HG03457 (cell line): ENCODE measurements around the gene HIBCH.
A peak's percentile ranks its signal among the peaks of the same experiment; 100 is the strongest.
"Not testable (repeated sequence)": the region's sequence is repeated elsewhere in the genome, so short reads cannot be mapped to it uniquely, and the experiment has no call there.

ENCODE experiments used
- ATAC-seq: cut with Tn5 transposase; IDR thresholded peaks from one replicate; pipeline ENCODE4 v1.9.1; 2021; ENCODE audit warnings: moderate number of reproducible peaks; ENCODE audit not compliant: unreplicated experiment

The HIBCH gene

GRCh38 chr2:190343536-190344275 lies 24.1 kb upstream of the HIBCH start, which contains the start of gene INPP1:
INPP1 (plus strand) TSS chr2:190343589; CDS start chr2:190360103, 16,514 bp downstream.
- peak; percentile 44 for ATAC-seq

GRCh38 chr2:190343089-190343535 lies 23.5 kb upstream of the HIBCH start:
- ATAC-seq = peak; percentile 18

- ATAC-seq = no peak
These were observed 23.0 kb upstream of the HIBCH start for GRCh38 chr2:190342611-190343010.

- no peak for ATAC-seq
These were observed 20.7 kb upstream of the HIBCH start for GRCh38 chr2:190340369-190340768.

- ATAC-seq = no peak
These were observed 19.8 kb upstream of the HIBCH start for GRCh38 chr2:190339394-190339793.

GRCh38 chr2:190338453-190338852 lies 18.8 kb upstream of the HIBCH start:
- no peak for ATAC-seq

GRCh38 chr2:190336420-190336819 lies 16.8 kb upstream of the HIBCH start:
- no peak for ATAC-seq

GRCh38 chr2:190335584-190335983 lies 16.0 kb upstream of the HIBCH start:
- not testable (repeated sequence) for ATAC-seq

- ATAC-seq = no peak
These were observed 15.6 kb upstream of the HIBCH start for GRCh38 chr2:190335225-190335559.

GRCh38 chr2:190334479-190335224 lies 15.0 kb upstream of the HIBCH start:
- no peak for ATAC-seq

GRCh38 chr2:190333928-190334327 lies 14.3 kb upstream of the HIBCH start:
- no peak for ATAC-seq

GRCh38 chr2:190333395-190333794 lies 13.8 kb upstream of the HIBCH start:
- no peak for ATAC-seq

GRCh38 chr2:190328573-190329147 lies 9.0 kb upstream of the HIBCH start:
- ATAC-seq = no peak

- no peak for ATAC-seq
These were observed 8.4 kb upstream of the HIBCH start for GRCh38 chr2:190327867-190328572.

GRCh38 chr2:190325588-190325987 lies 6.0 kb upstream of the HIBCH start:
- ATAC-seq = no peak

GRCh38 chr2:190323406-190323805 lies 3.8 kb upstream of the HIBCH start:
- no peak for ATAC-seq

- no peak for ATAC-seq
These were observed 1.1 kb upstream of the HIBCH start for GRCh38 chr2:190320696-190321095.

- peak; percentile 19 for ATAC-seq
These were observed 583 bp downstream of the HIBCH start for GRCh38 chr2:190318931-190319554.

GRCh38 chr2:190318514-190318913 lies 1.1 kb downstream of the HIBCH start:
- ATAC-seq = no peak

- ATAC-seq = no peak
These were observed 4.4 kb downstream of the HIBCH start for GRCh38 chr2:190315273-190315672.

GRCh38 chr2:190313880-190314279 lies 5.7 kb downstream of the HIBCH start:
- no peak for ATAC-seq
